GM18507 (cell line): ENCODE measurements around the gene ITPKB.
"Not testable (repeated sequence)": the region's sequence is repeated elsewhere in the genome, so short reads cannot be mapped to it uniquely, and the experiment has no call there.

Source experiments
- DNase-seq: peaks from one replicate; pipeline ENCODE4 v3.0.0; 2011; ENCODE audit warnings: low read depth; ENCODE audit not compliant: insufficient read length; ENCODE audit errors: extremely low spot score
- FAIRE-seq: peaks from 2 replicates; lab custom pipeline; 2011; peaks lifted over from hg19 to GRCh38; lab: Jason Lieb, UNC

ITPKB gene

DNA sequence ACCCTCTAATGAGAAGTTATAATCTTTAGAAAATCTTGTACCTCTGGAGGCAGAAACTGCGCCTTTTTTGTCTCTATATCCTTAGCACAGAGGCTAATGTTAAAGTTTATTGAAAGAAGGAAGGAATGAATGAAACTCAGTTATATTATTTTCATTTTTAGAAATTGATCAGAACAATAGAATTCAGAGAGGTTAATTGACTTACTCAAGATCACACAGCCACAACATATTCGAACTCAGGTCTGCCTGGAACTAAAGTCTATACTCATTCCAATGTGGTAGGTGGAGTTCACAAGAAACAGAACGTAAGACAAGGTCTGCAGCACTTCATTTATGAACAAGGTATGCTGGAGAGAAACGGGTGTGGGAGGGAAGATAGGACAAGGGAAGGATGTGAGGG lies 23.0 kb upstream of the ITPKB start:
- DNase-seq (no peak), FAIRE-seq (no peak)

DNA sequence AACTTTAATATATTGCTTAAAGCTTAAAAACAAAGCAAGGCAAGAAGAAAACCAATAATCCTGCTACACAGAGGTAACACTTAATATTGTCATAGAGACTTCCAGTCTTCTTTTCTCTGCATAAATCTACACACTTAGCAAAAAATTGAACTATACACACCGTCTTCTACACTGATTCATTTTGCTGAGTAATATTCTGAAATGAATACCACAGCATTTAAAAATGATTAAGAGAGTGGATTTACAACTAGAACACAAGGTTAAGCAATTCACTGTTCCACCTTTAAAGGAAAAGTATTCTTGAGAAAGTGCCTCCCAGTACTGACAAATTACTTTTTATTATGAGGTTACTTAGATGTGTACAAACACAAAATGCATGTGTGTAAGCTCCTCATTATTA lies 22.2 kb upstream of the ITPKB start:
- no peak for FAIRE-seq

DNA sequence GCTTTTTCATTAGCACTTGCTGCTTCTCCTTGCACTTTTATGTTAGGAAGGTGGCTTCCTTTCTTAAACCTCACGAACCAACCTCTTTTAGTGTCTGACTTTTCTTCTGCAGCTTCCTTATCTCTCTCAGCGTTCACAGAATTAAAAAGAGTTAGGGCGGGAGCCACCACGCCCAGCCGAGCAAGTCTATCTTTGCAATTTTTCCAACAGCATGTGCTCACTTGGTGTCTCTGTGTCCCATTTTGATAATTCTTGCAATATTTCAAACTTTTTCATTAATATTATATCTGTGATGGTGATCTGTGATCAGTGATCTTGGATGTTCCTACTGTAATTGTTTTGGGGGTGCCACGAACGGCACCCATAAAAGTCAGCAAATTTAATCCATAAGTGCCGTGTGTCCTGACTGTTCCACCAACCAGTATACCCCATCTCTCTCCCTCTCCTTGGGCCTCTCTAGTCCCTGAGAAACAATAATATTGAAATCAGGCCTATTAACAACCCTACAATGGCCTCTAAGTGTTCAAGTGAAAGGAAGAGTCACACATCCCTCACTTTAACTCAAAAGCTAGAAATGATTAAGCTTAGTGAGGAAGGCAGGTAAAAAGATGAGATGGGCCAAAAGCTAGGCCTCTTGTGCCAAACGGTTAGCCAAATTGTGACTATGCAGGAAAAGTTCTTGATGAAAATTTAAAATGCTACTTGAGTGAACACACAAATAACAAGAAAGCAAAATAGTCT lies 15.9 kb upstream of the ITPKB start:
- DNase-seq (no peak), FAIRE-seq (no peak)

More for the DNA sequence above, 22.2 kb upstream of the ITPKB start:
- DNase-seq: no peak

GRCh38 chr1:226754097-226754496 lies 15.0 kb upstream of the ITPKB start:
- DNase-seq (no peak), FAIRE-seq (no peak)

DNA sequence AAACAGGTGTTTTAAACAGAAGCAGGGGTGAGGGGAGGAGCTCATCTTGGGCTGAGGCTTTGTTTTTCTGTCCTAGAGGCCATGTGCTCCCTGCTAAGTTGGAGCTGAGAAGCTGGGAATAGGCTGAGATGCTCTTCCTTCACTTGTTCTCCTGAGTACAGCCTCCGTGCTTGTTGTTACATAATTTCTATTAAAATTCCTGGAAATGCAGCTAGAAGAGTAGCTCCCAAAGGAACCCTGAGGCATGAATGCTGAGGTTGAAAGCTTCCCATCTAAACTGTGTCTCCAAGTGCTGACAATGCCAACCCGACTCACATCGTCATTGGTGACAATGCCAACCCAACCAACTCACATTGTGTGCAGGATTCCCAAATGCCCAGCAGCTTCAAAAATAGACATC lies 12.6 kb upstream of the ITPKB start:
- FAIRE-seq: no peak
- no peak for DNase-seq

DNA sequence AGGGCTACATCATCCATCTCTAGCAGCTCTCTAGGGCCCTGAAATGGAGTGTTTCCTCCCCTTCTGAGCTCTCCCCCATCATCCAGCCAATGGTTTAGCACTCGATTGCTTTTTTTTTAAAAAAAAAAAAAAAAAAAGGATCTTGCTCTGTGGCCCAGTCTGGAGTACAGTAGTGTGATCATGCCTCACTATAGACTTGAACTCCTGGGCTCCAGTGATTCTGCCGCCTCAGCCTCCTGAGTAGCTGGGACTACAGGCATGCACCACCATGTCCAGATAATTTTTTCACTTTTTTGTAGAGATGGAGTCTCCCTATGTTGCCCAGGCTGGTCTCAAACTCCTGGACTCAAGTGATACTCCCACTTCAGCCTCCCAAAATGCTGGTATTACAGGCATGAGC lies 12.1 kb upstream of the ITPKB start:
- FAIRE-seq (no peak), DNase-seq (no peak)

GRCh38 chr1:226749467-226749866 lies 10.4 kb upstream of the ITPKB start:
- no peak for FAIRE-seq
- no peak for DNase-seq

DNA sequence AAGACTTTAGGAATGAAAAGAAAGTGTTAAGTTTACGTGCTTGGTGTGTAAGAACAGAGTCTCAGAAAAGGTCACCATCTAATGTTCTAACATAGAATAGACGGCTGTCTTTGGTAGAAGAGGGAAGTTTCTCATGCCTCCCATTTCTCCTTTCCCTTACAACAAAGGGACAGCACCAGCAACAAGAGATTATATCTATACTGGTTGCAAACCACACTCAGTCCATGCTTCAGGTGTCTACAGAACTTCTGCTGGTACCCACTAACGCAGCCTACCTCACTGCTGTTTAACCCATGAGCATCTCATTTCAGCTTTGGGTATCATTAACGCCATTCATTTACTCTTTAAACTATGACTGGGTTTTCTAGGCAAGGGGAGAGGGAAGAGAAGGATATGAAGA lies 9.2 kb upstream of the ITPKB start:
- DNase-seq (no peak), FAIRE-seq (no peak)

DNA sequence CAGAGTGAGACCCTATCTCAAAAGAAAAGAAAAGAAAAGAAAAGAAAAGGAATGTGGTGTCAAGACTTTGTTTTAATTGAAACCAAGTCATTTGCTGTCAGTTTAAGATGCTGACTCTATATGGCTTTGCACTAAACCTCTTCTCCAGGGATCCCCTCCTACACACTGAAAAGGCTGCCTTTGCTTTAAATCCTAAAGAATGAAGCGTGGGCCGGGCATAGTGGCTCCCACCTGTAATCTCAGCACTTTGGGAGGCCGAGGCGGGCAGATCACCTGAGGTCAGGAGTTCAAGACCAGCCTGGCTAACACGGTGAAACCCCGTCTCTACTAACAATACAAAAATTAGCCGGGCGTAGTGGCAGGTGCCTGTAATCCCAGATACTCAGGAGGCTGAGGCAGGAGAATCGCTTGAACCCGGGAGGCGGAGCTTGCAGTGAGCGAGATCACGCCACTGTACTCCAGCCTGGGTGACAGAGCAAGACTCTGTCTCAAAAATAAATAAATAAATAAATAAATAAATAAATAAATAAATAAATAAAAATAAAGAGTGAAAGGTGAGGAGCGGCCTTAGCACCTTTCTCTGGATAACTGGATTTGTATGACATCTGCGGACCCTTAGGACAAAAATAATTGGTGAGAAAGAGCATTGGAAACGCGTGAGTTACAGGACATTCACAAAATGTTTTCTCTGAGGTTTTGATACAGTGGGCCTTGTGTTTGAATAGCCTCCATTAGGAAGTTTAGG lies 8.6 kb upstream of the ITPKB start:
- not testable (repeated sequence) for FAIRE-seq

DNA sequence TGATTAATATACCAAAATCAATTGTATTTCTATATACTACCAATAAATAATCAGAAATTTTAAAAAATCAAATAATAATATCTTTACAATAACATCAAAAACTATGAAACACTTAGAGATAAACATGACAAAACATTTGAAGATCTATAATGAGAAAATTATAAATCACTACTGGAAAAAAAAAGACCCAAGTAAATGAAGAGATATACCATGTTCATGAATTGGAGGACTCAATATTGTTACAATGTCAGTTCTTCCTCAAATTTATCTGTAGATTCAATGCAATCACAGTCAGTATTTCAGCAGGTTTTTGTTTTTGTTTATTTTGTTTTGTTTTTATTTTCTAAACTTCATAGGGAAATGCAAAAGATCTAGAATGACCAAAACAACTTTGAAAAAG lies 4.2 kb upstream of the ITPKB start:
- DNase-seq: no peak
- FAIRE-seq: no peak

More for the DNA sequence above, 8.6 kb upstream of the ITPKB start:
- DNase-seq: not testable (repeated sequence)

- FAIRE-seq: peak; percentile 50
- no peak for DNase-seq
Measured at GRCh38 chr1:226741009-226741408, 1.9 kb upstream of the ITPKB start.

GRCh38 chr1:226739696-226740065 lies 599 bp upstream of the ITPKB start:
- FAIRE-seq (no peak), DNase-seq (no peak)

GRCh38 chr1:226738421-226738994 lies 574 bp downstream of the ITPKB start:
- DNase-seq: no peak
- no peak for FAIRE-seq

DNA sequence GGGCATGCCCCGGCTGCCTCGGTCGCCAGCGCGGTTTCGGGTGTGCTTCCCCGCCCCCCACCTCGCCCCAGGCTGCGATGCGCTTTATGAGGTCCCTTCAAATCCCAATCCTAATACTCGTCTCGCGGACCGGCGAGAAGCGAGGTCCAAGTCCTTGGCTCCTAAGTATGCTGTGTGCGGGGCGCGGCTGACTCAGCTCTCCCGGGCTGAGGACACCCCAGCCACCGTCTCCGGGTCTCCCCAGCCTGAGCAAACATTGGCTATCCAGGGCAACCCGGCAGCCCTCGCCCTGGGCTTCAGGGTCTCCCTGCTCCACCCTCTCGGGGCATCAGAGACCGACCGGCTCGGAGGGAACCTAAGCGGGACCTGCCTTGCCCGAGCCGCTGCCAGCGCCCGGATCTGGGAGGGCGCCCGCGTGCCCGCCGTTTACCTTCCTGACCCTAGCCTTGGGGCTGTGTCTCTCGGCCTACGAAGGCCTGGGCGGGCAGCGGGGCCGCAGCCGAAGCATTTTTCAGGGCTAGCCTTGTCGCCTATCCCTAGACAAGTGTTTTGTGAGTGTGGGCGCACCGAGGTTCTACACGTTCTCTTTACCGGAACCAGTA lies 1.2 kb downstream of the ITPKB start:
- FAIRE-seq (no peak), DNase-seq (no peak)

- no peak for FAIRE-seq
Measured at GRCh38 chr1:226736908-226737818, 1.9 kb downstream of the ITPKB start.

GRCh38 chr1:226736001-226736907 lies 2.8 kb downstream of the ITPKB start:
- FAIRE-seq: no peak
- no peak for DNase-seq

More at GRCh38 chr1:226736908-226737818, 1.9 kb downstream of the ITPKB start:
- DNase-seq: no peak

DNA sequence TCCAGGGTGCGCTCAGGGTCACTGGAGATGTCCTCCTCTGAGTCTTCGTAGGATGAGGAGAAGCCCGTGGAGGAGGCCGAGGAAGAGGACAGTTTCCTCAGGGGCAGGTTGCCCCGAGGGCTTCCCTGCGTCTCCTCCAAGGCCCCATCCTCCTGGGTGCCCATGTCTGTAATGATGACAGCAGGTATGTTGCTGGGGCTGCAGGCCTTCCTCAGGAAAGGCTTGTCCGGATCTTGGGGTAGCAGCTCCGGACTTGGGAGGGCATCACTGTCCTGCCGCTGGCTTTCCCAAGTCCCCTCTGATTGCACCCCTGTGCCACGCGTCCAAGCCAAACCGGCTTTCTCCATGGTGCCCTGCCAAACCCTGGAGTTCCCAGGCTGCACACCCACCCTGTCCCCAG lies 3.5 kb downstream of the ITPKB start:
- no peak for DNase-seq
- FAIRE-seq: no peak

DNA sequence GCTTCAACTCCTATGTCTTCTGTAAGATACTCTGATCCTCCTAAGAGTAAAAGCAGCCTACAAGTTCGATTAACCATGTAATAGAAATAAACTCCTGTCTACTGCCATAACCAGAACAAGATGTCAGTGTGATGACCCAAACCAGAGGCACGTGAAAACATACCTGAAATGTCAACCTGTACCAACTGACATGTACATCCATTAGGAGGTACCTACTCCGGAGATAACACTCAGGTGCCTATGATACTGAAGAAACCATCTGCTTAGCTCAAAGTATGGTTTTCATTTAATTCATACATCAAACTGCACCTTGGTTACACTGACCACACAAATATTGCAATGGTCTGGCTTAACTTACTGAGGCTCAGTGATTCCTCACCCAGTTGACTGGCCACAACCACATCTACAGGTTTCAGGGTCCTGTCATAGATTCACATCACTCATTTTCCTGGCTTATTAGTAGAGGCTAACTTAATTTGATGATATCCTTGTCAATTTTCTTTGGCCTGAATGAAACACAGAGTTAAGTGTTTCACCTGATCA lies 4.4 kb downstream of the ITPKB start:
- DNase-seq (no peak), FAIRE-seq (no peak)
